Lower leg skin (tissue), 4 donors: ENCODE data around the gene PPA1. TPM values are rescaled to one million over a fixed set of nuclear protein-coding genes. Genes with fewer than 3 reads are reported as not detected.

Experiments
- DNase-seq, 2 donors: peaks; one replicate each; pipeline ENCODE4 v3.0.0-alpha.2; 2019; ENCODE audit warnings: low spot score in 2 of 2
- H3K4me3 ChIP-seq: fragments of 200-600 bp; sonication (generic); 2 replicates; pipeline ENCODE4 v1.5.1; 2017; ENCODE audit warnings: mild to moderate bottlenecking, low read depth; ENCODE audit not compliant: poor library complexity, severe bottlenecking
- POLR2A ChIP-seq, 2 donors: fragments of 450-650 bp; IDR thresholded peaks; one replicate each; pipeline ENCODE4 v1.6.1; 2016 to 2017; ENCODE audit warnings: antibody characterized with exemption in 2 of 2, mild to moderate bottlenecking in 1 of 2, moderate library complexity in 1 of 2
- WGBS, 2 donors: methylation state at CpG; one replicate each; pipeline ENCODE4 v1.1.5; 2018; 5-methylcytosine and 5-hydroxymethylcytosine counted together
- intact Hi-C: fragments of 100-400 bp; cut with DNase I; formaldehyde crosslinking; loops from one replicate; pipeline ENCODE4 v1.15.0; 2023; ENCODE audit warnings: low total_unique reads
- total RNA-seq, 4 donors: library from RNA; depleted of rRNA; stranded (reverse); fragments of >200 nt; gene quantifications; one replicate each; pipeline ENCODE4 v1.1.0, GENCODE V29; 2016
- TF ChIP-seq, protein P1 (sequence below), 3 donors: fragments of 450-650 bp; IDR thresholded peaks; one replicate each; pipeline ENCODE4 v1.5.1; 2016; ENCODE audit warnings: antibody characterized with exemption in 3 of 3, mild to moderate bottlenecking in 3 of 3, moderate library complexity in 2 of 3

The PPA1 gene
- total RNA-seq, 4 donors from 2014 or later = 69.7 to 147 (median 96.9) TPM

DNA sequence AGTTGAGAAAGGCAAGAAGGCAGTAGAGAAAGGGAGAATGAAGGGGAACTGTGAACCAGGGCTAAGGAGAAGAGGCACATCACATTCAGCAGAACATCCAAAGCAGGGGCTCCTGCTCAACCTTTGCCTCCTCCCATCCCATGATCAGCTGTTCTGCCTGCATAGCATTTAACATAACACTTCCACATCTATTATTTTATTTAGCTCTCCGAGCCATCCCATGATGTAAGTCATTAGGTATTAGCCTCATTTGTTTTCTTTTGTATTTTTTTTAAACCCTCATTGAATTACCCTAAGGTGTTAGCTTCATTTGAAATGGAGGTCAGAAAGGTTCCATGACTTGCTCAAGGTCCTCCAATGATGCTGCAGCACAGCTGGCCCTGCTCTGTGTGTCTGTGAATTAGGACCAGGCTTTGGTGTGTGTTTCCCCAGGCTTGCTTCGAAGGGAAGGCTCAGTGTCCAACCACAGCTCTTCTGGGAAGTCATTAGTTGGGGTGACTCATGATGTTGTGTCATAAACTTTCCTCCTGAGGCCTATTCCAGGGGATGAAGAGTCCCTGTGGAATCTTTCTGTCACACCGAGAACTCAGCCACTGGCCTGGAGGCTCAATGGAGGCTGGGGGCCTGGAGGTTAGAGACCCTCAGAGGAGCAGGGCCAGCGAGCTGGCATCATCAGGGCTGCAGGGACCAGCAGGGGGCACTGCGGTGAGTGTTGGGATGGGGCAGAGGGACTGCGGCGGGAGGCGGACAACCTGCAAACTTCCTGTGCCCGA, 34.1 kb upstream of the PPA1 start:
- TF ChIP-seq, protein P1, sequence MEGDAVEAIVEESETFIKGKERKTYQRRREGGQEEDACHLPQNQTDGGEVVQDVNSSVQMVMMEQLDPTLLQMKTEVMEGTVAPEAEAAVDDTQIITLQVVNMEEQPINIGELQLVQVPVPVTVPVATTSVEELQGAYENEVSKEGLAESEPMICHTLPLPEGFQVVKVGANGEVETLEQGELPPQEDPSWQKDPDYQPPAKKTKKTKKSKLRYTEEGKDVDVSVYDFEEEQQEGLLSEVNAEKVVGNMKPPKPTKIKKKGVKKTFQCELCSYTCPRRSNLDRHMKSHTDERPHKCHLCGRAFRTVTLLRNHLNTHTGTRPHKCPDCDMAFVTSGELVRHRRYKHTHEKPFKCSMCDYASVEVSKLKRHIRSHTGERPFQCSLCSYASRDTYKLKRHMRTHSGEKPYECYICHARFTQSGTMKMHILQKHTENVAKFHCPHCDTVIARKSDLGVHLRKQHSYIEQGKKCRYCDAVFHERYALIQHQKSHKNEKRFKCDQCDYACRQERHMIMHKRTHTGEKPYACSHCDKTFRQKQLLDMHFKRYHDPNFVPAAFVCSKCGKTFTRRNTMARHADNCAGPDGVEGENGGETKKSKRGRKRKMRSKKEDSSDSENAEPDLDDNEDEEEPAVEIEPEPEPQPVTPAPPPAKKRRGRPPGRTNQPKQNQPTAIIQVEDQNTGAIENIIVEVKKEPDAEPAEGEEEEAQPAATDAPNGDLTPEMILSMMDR (IDR thresholded peaks at IDR 0.05) = no peak
- no peak for TF ChIP-seq POLR2A (IDR thresholded peaks at IDR 0.05)
- H3K4me3 ChIP-seq = no peak overlapping the region
- intact Hi-C loops = no loop called here
- WGBS, 2 donors = 58 to 67% methylated on average over 8 to 9 of the region's 9 CpGs
- peak in 1 of 2 donors; percentile 65 for DNase-seq

DNA sequence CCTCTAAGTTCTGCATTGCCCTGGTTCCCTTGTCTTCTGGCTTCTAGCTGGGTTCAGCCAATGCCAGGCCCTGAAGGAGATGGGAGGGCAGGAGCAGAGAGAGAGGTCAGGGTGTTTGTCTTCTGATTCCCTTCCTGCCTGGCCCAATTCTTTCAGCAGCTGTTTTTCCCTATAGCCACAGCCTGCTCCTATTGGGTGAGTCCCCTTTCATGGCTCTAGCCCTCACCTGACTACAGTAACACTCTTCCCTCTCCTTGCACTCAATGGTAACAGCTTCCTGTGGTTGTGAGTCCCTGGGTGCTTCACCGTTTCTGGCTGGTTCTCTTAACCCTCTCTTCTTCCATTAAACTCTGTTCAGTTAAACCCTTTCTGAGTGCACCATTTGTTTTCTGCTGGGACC, 33.5 kb upstream of the PPA1 start:
- intact Hi-C loops = no loop called here
- H3K4me3 ChIP-seq = no peak overlapping the region
- WGBS, 2 donors = 52 to 67% methylated on average over 1 of the region's 1 CpG
- TF ChIP-seq, protein P1 (IDR thresholded peaks at IDR 0.05) = no peak
- DNase-seq = peak in 1 of 2 donors; percentile 49

DNA sequence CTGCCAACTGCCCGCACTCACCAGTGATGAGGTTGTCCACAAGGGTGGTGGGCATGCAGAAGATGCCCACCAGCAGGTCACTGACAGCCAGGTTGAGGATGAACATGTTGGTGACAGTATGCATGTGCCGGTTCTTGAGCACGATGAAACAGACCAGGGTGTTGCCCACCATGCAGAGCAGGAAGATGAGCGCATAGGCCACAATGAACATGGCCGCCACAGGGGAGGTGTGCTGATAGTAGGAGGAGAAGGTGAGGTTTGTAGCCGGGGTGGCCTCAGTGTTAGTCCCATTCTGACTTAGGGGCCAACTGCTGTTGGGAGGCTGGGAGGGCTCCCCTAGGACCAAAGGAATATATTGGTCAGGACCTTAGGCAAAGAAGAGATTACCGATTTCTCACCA, 32.8 kb upstream of the PPA1 start:
- no peak overlapping the region for H3K4me3 ChIP-seq
- intact Hi-C loops = no loop called here
- 96 to 97% methylated on average over 7 of the region's 7 CpGs for WGBS, 2 donors
- DNase-seq = peak in 1 of 2 donors; percentile 69
- no peak for TF ChIP-seq POLR2A (IDR thresholded peaks at IDR 0.05)
- TF ChIP-seq, protein P1 (IDR thresholded peaks at IDR 0.05) = no peak

DNA sequence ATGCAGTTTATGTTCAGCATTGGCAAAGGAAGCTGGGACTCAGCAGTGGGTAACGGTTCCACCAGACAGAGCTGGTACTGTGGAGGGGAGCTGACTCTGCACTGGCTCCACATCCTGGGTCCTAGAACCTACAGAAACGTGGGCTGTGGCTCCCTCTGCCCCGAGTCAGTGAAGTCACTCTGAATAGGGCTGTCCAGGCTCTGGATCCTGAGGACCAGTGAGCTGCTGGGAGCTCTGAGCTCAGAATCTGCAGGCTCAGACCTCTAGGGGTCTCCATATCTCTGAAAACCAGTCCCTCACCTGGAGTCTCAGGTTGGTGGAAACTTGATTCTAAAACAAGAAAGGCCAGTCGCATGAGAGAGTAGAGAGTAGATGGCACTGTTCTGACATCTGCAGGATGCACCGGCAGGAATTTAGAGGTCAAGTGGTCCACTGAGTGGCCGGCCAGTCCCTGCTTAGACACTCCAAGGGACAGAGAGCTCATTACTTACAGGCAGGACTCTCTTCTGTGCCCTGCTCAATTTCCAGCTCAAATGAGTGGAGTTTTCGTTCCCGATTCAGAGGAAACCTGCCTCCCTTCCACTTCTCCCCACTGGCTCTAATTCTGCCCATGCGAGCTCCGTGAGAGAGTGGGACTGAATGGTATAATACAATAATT, 31.9 kb upstream of the PPA1 start:
- WGBS, 2 donors = 50 to 56% methylated on average over 9 to 10 of the region's 10 CpGs
- H3K4me3 ChIP-seq = no peak overlapping the region
- no peak for TF ChIP-seq POLR2A (IDR thresholded peaks at IDR 0.05)
- TF ChIP-seq, protein P1 (IDR thresholded peaks at IDR 0.05) = no peak
- DNase-seq = peak in 1 of 2 donors; percentile 62
- intact Hi-C loops = no loop called here

DNA sequence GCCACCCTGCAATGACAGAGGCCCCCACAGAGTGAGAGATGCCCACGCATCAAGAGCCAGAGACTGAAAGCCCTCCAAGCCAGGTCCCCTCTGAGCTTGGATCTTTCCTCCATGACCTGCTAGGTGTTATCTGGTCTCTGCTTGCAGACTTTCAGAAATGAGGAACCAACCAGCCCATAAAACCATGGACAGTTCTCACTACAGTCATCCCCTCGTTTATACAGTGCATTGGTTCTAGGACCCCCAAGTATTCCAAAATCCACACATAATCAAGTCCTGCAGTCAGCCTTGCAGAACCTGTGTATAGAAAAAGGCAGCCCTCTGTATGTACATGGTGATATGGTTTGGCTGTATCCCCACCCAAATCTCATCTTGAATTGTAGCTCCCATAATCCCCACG, 27.5 kb upstream of the PPA1 start:
- peak in 1 of 2 donors; percentile 20 for DNase-seq
- intact Hi-C loops = no loop called here
- no peak overlapping the region for H3K4me3 ChIP-seq
- TF ChIP-seq POLR2A (IDR thresholded peaks at IDR 0.05) = no peak
- TF ChIP-seq, protein P1 (IDR thresholded peaks at IDR 0.05) = no peak
- 87 to 94% methylated on average over 3 of the region's 3 CpGs for WGBS, 2 donors
